ENCODE results near the gene CRYBG3.

The CRYBG3 gene

GRCh38 chr3:97871801-97872524 lies 50.2 kb downstream of the CRYBG3 start:
- TF ChIP-seq CTCF (IDR thresholded peaks at IDR 0.05; ENCODE audit: insufficient read depth, low read depth, low read length, missing control alignments), result no peak

DNA sequence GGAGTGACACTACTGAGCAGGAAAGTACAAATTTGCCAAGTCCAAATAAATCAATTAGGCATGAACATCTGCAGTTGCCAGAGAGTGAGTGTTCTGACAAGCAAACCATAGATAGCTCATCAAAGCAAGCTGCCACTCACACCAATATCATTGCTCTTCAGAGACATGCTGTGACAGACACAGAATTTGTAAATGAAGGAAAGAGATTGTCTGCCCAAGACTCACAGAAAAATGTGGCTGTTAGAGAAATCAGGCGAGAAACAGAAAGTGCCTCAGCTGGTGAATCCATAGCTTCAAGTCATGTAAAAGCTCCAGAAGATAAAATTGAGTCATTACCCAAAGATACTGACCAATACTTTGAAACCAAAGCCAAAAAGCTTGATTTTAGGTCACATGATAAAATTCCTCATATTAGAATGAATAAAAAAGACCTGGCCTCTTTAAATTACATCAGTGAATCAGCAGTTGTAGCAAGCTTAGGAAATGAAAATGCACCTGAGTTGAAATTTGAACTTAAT lies 50.8 kb downstream of the CRYBG3 start:
- no peak for DNase-seq (ENCODE audit: low read depth)
- H3K4me3 ChIP-seq (ENCODE audit: low read depth, low read length), result no peak overlapping the region

More at GRCh38 chr3:97871801-97872524, 50.2 kb downstream of the CRYBG3 start:
- DNase-seq (ENCODE audit: low read depth), result no peak
- no peak overlapping the region for H3K4me3 ChIP-seq (ENCODE audit: low read depth, low read length)

GRCh38 chr3:97880267-97880666 lies 58.5 kb downstream of the CRYBG3 start:
- no peak for TF ChIP-seq CTCF (IDR thresholded peaks at IDR 0.05; ENCODE audit: insufficient read depth, low read depth, low read length, missing control alignments)
- DNase-seq (ENCODE audit: low read depth), result no peak
- no peak overlapping the region for H3K4me3 ChIP-seq (ENCODE audit: low read depth, low read length)

More for the DNA sequence above, 50.8 kb downstream of the CRYBG3 start:
- no peak for TF ChIP-seq CTCF (IDR thresholded peaks at IDR 0.05; ENCODE audit: insufficient read depth, low read depth, low read length, missing control alignments)

- no peak overlapping the region for H3K4me3 ChIP-seq (ENCODE audit: low read depth, low read length)
- no peak for TF ChIP-seq CTCF (IDR thresholded peaks at IDR 0.05; ENCODE audit: insufficient read depth, low read depth, low read length, missing control alignments)
- DNase-seq (ENCODE audit: low read depth), result no peak
Observed at GRCh38 chr3:97882975-97883598, 61.3 kb downstream of the CRYBG3 start.

DNA sequence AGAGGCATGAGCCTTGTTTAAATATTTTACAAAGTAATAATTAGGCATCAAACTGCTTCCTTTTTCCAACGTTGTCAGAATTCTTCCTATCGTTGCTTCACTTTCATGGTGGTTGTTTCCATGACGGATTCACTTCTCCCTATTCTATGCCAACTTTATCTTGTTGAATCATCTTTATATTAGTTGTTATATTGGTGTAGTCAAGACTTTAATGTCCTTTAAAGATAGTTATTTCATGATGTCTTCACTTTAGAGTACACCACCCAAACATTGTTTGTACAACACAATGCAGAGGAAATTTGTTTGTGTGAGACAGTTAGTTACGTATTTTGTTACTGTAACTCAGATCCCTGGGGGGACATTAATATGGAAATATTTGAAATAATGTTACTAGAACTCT lies 61.9 kb downstream of the CRYBG3 start:
- DNase-seq (ENCODE audit: low read depth), result no peak
- TF ChIP-seq CTCF (IDR thresholded peaks at IDR 0.05; ENCODE audit: insufficient read depth, low read depth, low read length, missing control alignments), result no peak
- no peak overlapping the region for H3K4me3 ChIP-seq (ENCODE audit: low read depth, low read length)

- DNase-seq (ENCODE audit: low read depth), result no peak
- no peak for TF ChIP-seq CTCF (IDR thresholded peaks at IDR 0.05; ENCODE audit: insufficient read depth, low read depth, low read length, missing control alignments)
- no peak overlapping the region for H3K4me3 ChIP-seq (ENCODE audit: low read depth, low read length)
Observed at GRCh38 chr3:97884586-97885123, 62.8 kb downstream of the CRYBG3 start.
